ENCODE measurements around the gene CLIC3. TPM values are rescaled to one million over a fixed set of nuclear protein-coding genes. Genes with fewer than 3 reads are reported as not detected.

CLIC3 gene
- total RNA-seq, 1 experiment from 2014 or later = not detected

DNA sequence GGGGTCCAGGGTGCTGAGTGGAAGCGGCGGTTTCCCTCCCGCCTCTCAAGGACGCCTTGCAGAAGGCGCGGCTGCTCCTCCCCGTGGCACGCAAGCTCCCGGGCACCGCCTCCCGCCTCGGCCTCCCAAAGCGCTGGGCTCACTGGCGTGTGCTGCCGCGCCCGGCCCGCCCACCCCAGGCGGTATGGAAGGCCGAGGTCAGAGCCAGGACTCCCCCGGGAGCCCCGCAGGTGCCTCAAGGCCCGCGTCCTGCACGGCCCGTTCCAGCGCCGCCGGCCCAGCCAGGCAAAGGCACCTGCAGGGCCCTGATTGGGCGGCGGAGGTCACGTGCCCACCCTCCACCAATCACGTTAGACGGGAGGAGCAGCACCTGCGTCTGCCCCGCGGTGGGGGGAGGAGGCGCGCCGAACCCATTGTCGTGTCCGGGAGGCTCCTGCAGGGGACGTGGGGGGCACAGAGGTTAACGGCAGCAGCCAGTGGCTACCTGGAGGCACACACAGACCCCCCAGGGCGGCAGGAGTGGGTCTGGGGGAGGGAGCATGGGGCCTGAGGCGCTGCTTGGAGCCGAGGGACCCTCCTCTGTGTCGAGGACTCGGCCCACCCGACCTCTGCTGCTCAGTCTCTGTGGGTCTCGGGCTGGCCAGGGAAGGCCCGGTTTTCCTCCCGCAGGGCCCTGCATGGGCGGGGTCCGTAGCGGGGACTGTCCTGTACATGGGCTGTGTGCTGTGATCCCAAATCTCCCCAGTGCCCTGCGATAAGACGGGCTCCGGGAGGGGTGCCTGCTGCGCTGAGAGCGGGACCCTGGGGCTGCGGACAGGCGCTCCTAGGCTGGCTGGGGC, 46.3 kb downstream of the CLIC3 start:
- peak; percentile 97 for DNase-seq
- H3K27ac ChIP-seq (ENCODE audit: low read length) = no peak overlapping the region
- no peaks in the 10 kb centered on the region for H3K9me2 ChIP-seq (replicated peaks; ENCODE audit: insufficient read depth, low read length)
- H3K4me3 ChIP-seq (ENCODE audit: low read length) = peak overlapping the region; percentile 72
- H3K4me2 ChIP-seq (ENCODE audit: low read depth, low read length, poor library complexity, severe bottlenecking) = peak overlapping the region; percentile 88
- H2AFZ ChIP-seq (ENCODE audit: low read length) = peak overlapping the region; percentile 98
- H3K9ac ChIP-seq (ENCODE audit: low read length) = peak overlapping the region; percentile 73
- H4K20me1 ChIP-seq (ENCODE audit: insufficient read depth, low read depth, low read length) = no peaks in the 10 kb centered on the region
- no peaks in the 10 kb centered on the region for H3K9me3 ChIP-seq (ENCODE audit: low read length)
- H3K79me2 ChIP-seq (ENCODE audit: low read length) = no peaks in the 10 kb centered on the region
- H3K27me3 ChIP-seq (ENCODE audit: low read length) = no peaks in the 10 kb centered on the region
- H3K36me3 ChIP-seq (ENCODE audit: insufficient read depth, low read length) = no peaks in the 10 kb centered on the region
- peaks cover 17% of the 10 kb centered on the region for H3K4me1 ChIP-seq (ENCODE audit: low read length)

- Histone ChIP-seq H3K9me3 (ENCODE audit: low read length) (no peaks in the 10 kb centered on the region), H3K36me3 (ENCODE audit: insufficient read depth, low read length) (no peaks in the 10 kb centered on the region), H3K27me3 (ENCODE audit: low read length) (no peaks in the 10 kb centered on the region), H3K9me2 (replicated peaks; ENCODE audit: insufficient read depth, low read length) (no peaks in the 10 kb centered on the region), H2AFZ (ENCODE audit: low read length) (0 out of 2 replicates have a peak overlapping the region, but pooled peaks have one; percentile 98), H3K4me2 (ENCODE audit: low read depth, low read length, poor library complexity, severe bottlenecking) (peak overlapping the region; percentile 88), H4K20me1 (ENCODE audit: insufficient read depth, low read depth, low read length) (no peaks in the 10 kb centered on the region), H3K27ac (ENCODE audit: low read length) (no peak overlapping the region), H3K4me3 (ENCODE audit: low read length) (peak overlapping the region; percentile 72), H3K79me2 (ENCODE audit: low read length) (no peaks in the 10 kb centered on the region), H3K4me1 (ENCODE audit: low read length) (peaks cover 20% of the 10 kb centered on the region), H3K9ac (ENCODE audit: low read length) (peak overlapping the region; percentile 73)
- DNase-seq = no peak
Observed at GRCh38 chr9:136949239-136949816, 47.0 kb downstream of the CLIC3 start.

- H3K36me3 ChIP-seq (ENCODE audit: insufficient read depth, low read length) = no peaks in the 10 kb centered on the region
- no peak overlapping the region for H3K4me2 ChIP-seq (ENCODE audit: low read depth, low read length, poor library complexity, severe bottlenecking)
- H3K9me3 ChIP-seq (ENCODE audit: low read length) = no peaks in the 10 kb centered on the region
- H3K27ac ChIP-seq (ENCODE audit: low read length) = no peak overlapping the region
- no peak overlapping the region for H3K4me3 ChIP-seq (ENCODE audit: low read length)
- H3K27me3 ChIP-seq (ENCODE audit: low read length) = no peaks in the 10 kb centered on the region
- H3K4me1 ChIP-seq (ENCODE audit: low read length) = peaks cover 25% of the 10 kb centered on the region
- no peak overlapping the region for H2AFZ ChIP-seq (ENCODE audit: low read length)
- no peak overlapping the region for H3K9ac ChIP-seq (ENCODE audit: low read length)
- H4K20me1 ChIP-seq (ENCODE audit: insufficient read depth, low read depth, low read length) = peaks cover 5% of the 10 kb centered on the region; the same call in 1 of the 2 replicates
- H3K9me2 ChIP-seq (replicated peaks; ENCODE audit: insufficient read depth, low read length) = no peaks in the 10 kb centered on the region
- peak; percentile 66 for DNase-seq
- H3K79me2 ChIP-seq (ENCODE audit: low read length) = peaks cover 9% of the 10 kb centered on the region
Observed at GRCh38 chr9:136947955-136948510, 48.3 kb downstream of the CLIC3 start.

- Histone ChIP-seq H3K4me1 (ENCODE audit: low read length) (peaks cover 29% of the 10 kb centered on the region), H4K20me1 (ENCODE audit: insufficient read depth, low read depth, low read length) (peaks cover 5% of the 10 kb centered on the region; the same call in 1 of the 2 replicates), H3K36me3 (ENCODE audit: insufficient read depth, low read length) (no peaks in the 10 kb centered on the region), H3K27ac (ENCODE audit: low read length) (no peak overlapping the region), H3K4me2 (ENCODE audit: low read depth, low read length, poor library complexity, severe bottlenecking) (no peak overlapping the region), H3K4me3 (ENCODE audit: low read length) (no peak overlapping the region), H3K9me2 (replicated peaks; ENCODE audit: insufficient read depth, low read length) (no peaks in the 10 kb centered on the region), H3K27me3 (ENCODE audit: low read length) (no peaks in the 10 kb centered on the region), H3K79me2 (ENCODE audit: low read length) (peaks cover 12% of the 10 kb centered on the region), H3K9ac (ENCODE audit: low read length) (no peak overlapping the region), H2AFZ (ENCODE audit: low read length) (no peak overlapping the region), H3K9me3 (ENCODE audit: low read length) (no peaks in the 10 kb centered on the region)
- DNase-seq = no peak
Observed at GRCh38 chr9:136947028-136947891, 49.1 kb downstream of the CLIC3 start.

- H2AFZ ChIP-seq (ENCODE audit: low read length) = no peak overlapping the region
- H3K27me3 ChIP-seq (ENCODE audit: low read length) = no peaks in the 10 kb centered on the region
- no peaks in the 10 kb centered on the region for H3K9me3 ChIP-seq (ENCODE audit: low read length)
- H3K9ac ChIP-seq (ENCODE audit: low read length) = no peak overlapping the region
- peaks cover 12% of the 10 kb centered on the region for H3K79me2 ChIP-seq (ENCODE audit: low read length)
- no peak overlapping the region for H3K4me3 ChIP-seq (ENCODE audit: low read length)
- H3K9me2 ChIP-seq (replicated peaks; ENCODE audit: insufficient read depth, low read length) = no peaks in the 10 kb centered on the region
- H4K20me1 ChIP-seq (ENCODE audit: insufficient read depth, low read depth, low read length) = peaks cover 5% of the 10 kb centered on the region; the same call in 1 of the 2 replicates
- peaks cover 29% of the 10 kb centered on the region for H3K4me1 ChIP-seq (ENCODE audit: low read length)
- DNase-seq = no peak
- H3K36me3 ChIP-seq (ENCODE audit: insufficient read depth, low read length) = no peaks in the 10 kb centered on the region
- no peak overlapping the region for H3K27ac ChIP-seq (ENCODE audit: low read length)
- no peak overlapping the region for H3K4me2 ChIP-seq (ENCODE audit: low read depth, low read length, poor library complexity, severe bottlenecking)
Observed at GRCh38 chr9:136946228-136947027, 49.9 kb downstream of the CLIC3 start.

GRCh38 chr9:136945333-136946227, 50.8 kb downstream of the CLIC3 start:
- Histone ChIP-seq H3K27ac (ENCODE audit: low read length) (no peak overlapping the region), H3K4me2 (ENCODE audit: low read depth, low read length, poor library complexity, severe bottlenecking) (no peak overlapping the region), H3K79me2 (ENCODE audit: low read length) (peaks cover 12% of the 10 kb centered on the region), H2AFZ (ENCODE audit: low read length) (no peak overlapping the region), H3K4me3 (ENCODE audit: low read length) (no peak overlapping the region), H3K27me3 (ENCODE audit: low read length) (no peaks in the 10 kb centered on the region), H3K9me2 (replicated peaks; ENCODE audit: insufficient read depth, low read length) (no peaks in the 10 kb centered on the region), H3K4me1 (ENCODE audit: low read length) (peaks cover 28% of the 10 kb centered on the region), H4K20me1 (ENCODE audit: insufficient read depth, low read depth, low read length) (peaks cover 5% of the 10 kb centered on the region; the same call in 1 of the 2 replicates), H3K9me3 (ENCODE audit: low read length) (no peaks in the 10 kb centered on the region), H3K36me3 (ENCODE audit: insufficient read depth, low read length) (no peaks in the 10 kb centered on the region), H3K9ac (ENCODE audit: low read length) (no peak overlapping the region)
- DNase-seq = no peak
